Stimulated activated CD4-positive, alpha-beta T cell treated with anti-CD3 and anti-CD28 coated beads, TNF-alpha, amount 100 ng/mL, for 48 hours (primary cell): ENCODE results near the gene DOK7.
A peak's percentile ranks its signal among the peaks of the same experiment; 100 is the strongest.
"Not testable (repeated sequence)": the region's sequence is repeated elsewhere in the genome, so short reads cannot be mapped to it uniquely, and the experiment has no call there.

Experiments
- DNase-seq, 3 donors: peaks; one replicate each; pipeline ENCODE4 v3.0.0-alpha.2; 2020; ENCODE audit warnings: low read depth in 3 of 3

Gene DOK7

GRCh38 chr4:3442959-3443749, 20.0 kb upstream of the DOK7 start:
- DNase-seq = peak; percentile 44 to 58 (median 45)

- no peak for DNase-seq
Observed at GRCh38 chr4:3443750-3444309, 19.3 kb upstream of the DOK7 start.

- DNase-seq = no peak
Observed at GRCh38 chr4:3444351-3445110, 18.6 kb upstream of the DOK7 start.

- no peak for DNase-seq
Observed at GRCh38 chr4:3445111-3445820, 17.8 kb upstream of the DOK7 start.

GRCh38 chr4:3445829-3446545, 17.1 kb upstream of the DOK7 start:
- DNase-seq = no peak

- DNase-seq = no peak
Observed at GRCh38 chr4:3446631-3447320, 16.3 kb upstream of the DOK7 start.

- no peak for DNase-seq
Observed at GRCh38 chr4:3447431-3448395, 15.4 kb upstream of the DOK7 start.

GRCh38 chr4:3449047-3449573, 14.0 kb upstream of the DOK7 start:
- DNase-seq = no peak

- DNase-seq = no peak
Observed at GRCh38 chr4:3449574-3450534, 13.3 kb upstream of the DOK7 start.

GRCh38 chr4:3450643-3451042, 12.5 kb upstream of the DOK7 start:
- DNase-seq = no peak

- DNase-seq = no peak
Observed at GRCh38 chr4:3451956-3452355, 11.2 kb upstream of the DOK7 start.

- DNase-seq = no peak
Observed at GRCh38 chr4:3452376-3452775, 10.7 kb upstream of the DOK7 start.

GRCh38 chr4:3455596-3455995, 7.5 kb upstream of the DOK7 start:
- not testable (repeated sequence) for DNase-seq

GRCh38 chr4:3458371-3458770, 4.7 kb upstream of the DOK7 start:
- no peak for DNase-seq

- DNase-seq = not testable (repeated sequence)
Observed at GRCh38 chr4:3459156-3459555, 4.0 kb upstream of the DOK7 start.

- no peak for DNase-seq
Observed at GRCh38 chr4:3460926-3461325, 2.2 kb upstream of the DOK7 start.

- no peak for DNase-seq
Observed at GRCh38 chr4:3461515-3462291, 1.4 kb upstream of the DOK7 start.
